Measurements from ENCODE around the gene OGA. TPM values are rescaled to one million over a fixed set of nuclear protein-coding genes. Genes with fewer than 3 reads are reported as not detected.

OGA gene
- total RNA-seq, 1 experiment from 2014 or later: 46.4 TPM

- in situ Hi-C loops (cut with HindIII; ENCODE audit: low pct_unique_long_range_greater_than_20kb, low sequenced_read_pairs): no loop called here
- no peak for DNase-seq (ENCODE audit: low read depth, low spot score)
Observed at GRCh38 chr10:101772017-101772894, 46.0 kb downstream of the OGA start.

GRCh38 chr10:101771380-101771779, 46.9 kb downstream of the OGA start:
- in situ Hi-C loops (cut with HindIII; ENCODE audit: low pct_unique_long_range_greater_than_20kb, low sequenced_read_pairs): no loop called here
- no peak for DNase-seq (ENCODE audit: low read depth, low spot score)

- DNase-seq (ENCODE audit: low read depth, low spot score): no peak
- in situ Hi-C loops (cut with HindIII; ENCODE audit: low pct_unique_long_range_greater_than_20kb, low sequenced_read_pairs): no loop called here
Observed at GRCh38 chr10:101770331-101771215, 47.7 kb downstream of the OGA start.

- in situ Hi-C loops (cut with HindIII; ENCODE audit: low pct_unique_long_range_greater_than_20kb, low sequenced_read_pairs): no loop called here
Observed at GRCh38 chr10:101769541-101770180, 48.6 kb downstream of the OGA start.

GRCh38 chr10:101768791-101769170, 49.5 kb downstream of the OGA start:
- in situ Hi-C loops (cut with HindIII; ENCODE audit: low pct_unique_long_range_greater_than_20kb, low sequenced_read_pairs): no loop called here

More at GRCh38 chr10:101769541-101770180, 48.6 kb downstream of the OGA start:
- DNase-seq (ENCODE audit: low read depth, low spot score): no peak

GRCh38 chr10:101767966-101768790, 50.1 kb downstream of the OGA start:
- in situ Hi-C loops (cut with HindIII; ENCODE audit: low pct_unique_long_range_greater_than_20kb, low sequenced_read_pairs): no loop called here
- no peak for DNase-seq (ENCODE audit: low read depth, low spot score)

More at GRCh38 chr10:101768791-101769170, 49.5 kb downstream of the OGA start:
- no peak for DNase-seq (ENCODE audit: low read depth, low spot score)

- DNase-seq (ENCODE audit: low read depth, low spot score): no peak
- in situ Hi-C loops (cut with HindIII; ENCODE audit: low pct_unique_long_range_greater_than_20kb, low sequenced_read_pairs): no loop called here
Observed at GRCh38 chr10:101767600-101767945, 50.7 kb downstream of the OGA start.

GRCh38 chr10:101766753-101767599, 51.3 kb downstream of the OGA start:
- DNase-seq (ENCODE audit: low read depth, low spot score): no peak
- in situ Hi-C loops (cut with HindIII; ENCODE audit: low pct_unique_long_range_greater_than_20kb, low sequenced_read_pairs): no loop called here

- no peak for DNase-seq (ENCODE audit: low read depth, low spot score)
- in situ Hi-C loops (cut with HindIII; ENCODE audit: low pct_unique_long_range_greater_than_20kb, low sequenced_read_pairs): no loop called here
Observed at GRCh38 chr10:101766306-101766705, 51.9 kb downstream of the OGA start.

GRCh38 chr10:101763141-101763846, 55.0 kb downstream of the OGA start:
- no peak for DNase-seq (ENCODE audit: low read depth, low spot score)
- in situ Hi-C loops (cut with HindIII; ENCODE audit: low pct_unique_long_range_greater_than_20kb, low sequenced_read_pairs): no loop called here

- in situ Hi-C loops (cut with HindIII; ENCODE audit: low pct_unique_long_range_greater_than_20kb, low sequenced_read_pairs): no loop called here
- DNase-seq (ENCODE audit: low read depth, low spot score): no peak
Observed at GRCh38 chr10:101762736-101763135, 55.5 kb downstream of the OGA start.

- no peak for DNase-seq (ENCODE audit: low read depth, low spot score)
- in situ Hi-C loops (cut with HindIII; ENCODE audit: low pct_unique_long_range_greater_than_20kb, low sequenced_read_pairs): no loop called here
Observed at GRCh38 chr10:101761226-101761625, 57.0 kb downstream of the OGA start.

- no peak for DNase-seq (ENCODE audit: low read depth, low spot score)
- in situ Hi-C loops (cut with HindIII; ENCODE audit: low pct_unique_long_range_greater_than_20kb, low sequenced_read_pairs): no loop called here
Observed at GRCh38 chr10:101760510-101760909, 57.7 kb downstream of the OGA start.

GRCh38 chr10:101759309-101760247, 58.7 kb downstream of the OGA start:
- in situ Hi-C loops (cut with HindIII; ENCODE audit: low pct_unique_long_range_greater_than_20kb, low sequenced_read_pairs): no loop called here
- DNase-seq (ENCODE audit: low read depth, low spot score): no peak

- in situ Hi-C loops (cut with HindIII; ENCODE audit: low pct_unique_long_range_greater_than_20kb, low sequenced_read_pairs): no loop called here
- no peak for DNase-seq (ENCODE audit: low read depth, low spot score)
Observed at GRCh38 chr10:101758858-101759257, 59.4 kb downstream of the OGA start.
